HL-60 (cell line): ENCODE results near the gene PUM1.

ENCODE experiments used
- DNase-seq, 2 experiments: peaks; one replicate each; pipeline ENCODE4 v3.0.0-alpha.2; 2010 to 2020; ENCODE audit warnings: low read depth in 1 of 2, low spot score in 1 of 2
- H3K27ac ChIP-seq: fragments of 250-450 bp; sonication (Bioruptor Pico); replicated peaks from 2 replicates; pipeline ENCODE4 v1.5.1; 2020; ENCODE audit warnings: mild to moderate bottlenecking, moderate library complexity
- H3K27me3 ChIP-seq: fragments of 250-450 bp; sonication (Bioruptor Pico); 2 replicates; pipeline ENCODE4 v1.5.1; 2021; ENCODE audit warnings: mild to moderate bottlenecking, moderate library complexity; ENCODE audit not compliant: insufficient read depth, poor library complexity, severe bottlenecking
- H3K4me3 ChIP-seq: replicated peaks from 2 replicates; pipeline ENCODE4 v1.5.1; 2011; ENCODE audit warnings: mild to moderate bottlenecking, control low read depth, low read length; ENCODE audit not compliant: insufficient read depth
- CTCF ChIP-seq: IDR thresholded peaks from one replicate; pipeline ENCODE4 v1.5.1; 2011; ENCODE audit warnings: low read length, control low read depth, inconsistent platforms; ENCODE audit not compliant: insufficient read depth
- GABPA ChIP-seq: IDR thresholded peaks from 2 replicates; pipeline ENCODE4 v1.6.1; 2012; ENCODE audit warnings: low read depth
- POLR2AphosphoS5 ChIP-seq: IDR thresholded peaks from 2 replicates; pipeline ENCODE4 v1.6.1; 2012; ENCODE audit warnings: low read depth
- REST ChIP-seq: IDR thresholded peaks from 2 replicates; pipeline ENCODE4 v1.6.1; 2012; ENCODE audit warnings: low read depth; ENCODE audit not compliant: insufficient replicate concordance
- SPI1 ChIP-seq: IDR thresholded peaks from 2 replicates; pipeline ENCODE4 v1.6.1; 2012; ENCODE audit warnings: low read depth, mild to moderate bottlenecking, borderline replicate concordance

PUM1 gene

GRCh38 chr1:30890502-30891226, 174.9 kb downstream of the PUM1 start:
- H3K4me3 ChIP-seq, result no peak overlapping the region
- peaks cover 8% of the 10 kb centered on the region for H3K27me3 ChIP-seq
- TF ChIP-seq POLR2AphosphoS5 (no peak), SPI1 (no peak), GABPA (no peak), REST (no peak), CTCF (no peak)
- no peak for DNase-seq
- no peak overlapping the region for H3K27ac ChIP-seq

- H3K27me3 ChIP-seq, result peaks cover 9% of the 10 kb centered on the region
- TF ChIP-seq SPI1 (no peak), CTCF (no peak), GABPA (no peak), REST (no peak), POLR2AphosphoS5 (no peak)
- H3K27ac ChIP-seq, result no peak overlapping the region
- DNase-seq, result no peak
- H3K4me3 ChIP-seq, result no peak overlapping the region
Measured at GRCh38 chr1:30889511-30889910, 176.0 kb downstream of the PUM1 start.

GRCh38 chr1:30888975-30889374, 176.5 kb downstream of the PUM1 start:
- TF ChIP-seq POLR2AphosphoS5 (no peak), CTCF (no peak), GABPA (no peak), SPI1 (no peak), REST (no peak)
- no peak for DNase-seq
- H3K4me3 ChIP-seq, result no peak overlapping the region

More at GRCh38 chr1:30888975-30889374, 176.5 kb downstream of the PUM1 start:
- Histone ChIP-seq H3K27ac (no peak overlapping the region), H3K27me3 (peaks cover 9% of the 10 kb centered on the region)
